Stomach (tissue), 4 donors: Measurements from ENCODE around the gene CAPN3.

ENCODE experiments used
- CTCF ChIP-seq, 7 experiments: fragments of 450-650 bp in 4 of 7; fragments of 200-600 bp in 3 of 7; sonication (generic) in 3 of 7; IDR thresholded peaks; one replicate each; pipeline ENCODE4 v1.5.1; 2016 to 2019; ENCODE audit warnings: antibody characterized with exemption in 7 of 7, control low read depth in 2 of 7, mild to moderate bottlenecking in 1 of 7
- EP300 ChIP-seq: sonication (generic); formaldehyde crosslinking; IDR thresholded peaks from one replicate; pipeline ENCODE4 v1.6.1; 2017; ENCODE audit warnings: antibody characterized with exemption
- POLR2A ChIP-seq, 4 donors: fragments of 450-650 bp; IDR thresholded peaks; one replicate each; pipeline ENCODE4 v1.6.1; 2016; ENCODE audit warnings: antibody characterized with exemption in 4 of 4, control low read depth in 2 of 4, mild to moderate bottlenecking in 1 of 4, moderate library complexity in 1 of 4

- TF ChIP-seq EP300 (no peak), CTCF (IDR thresholded peaks at IDR 0.05) (no peak), POLR2A (IDR thresholded peaks at IDR 0.05) (no peak)
Observed at GRCh38 chr15:42378011-42378410, 18.7 kb downstream of the CAPN3 start.
